Stimulated activated CD8-positive, alpha-beta memory T cell treated with anti-CD3 and anti-CD28 coated beads, Interleukin-12 subunit alpha, Interleukin-12 subunit beta, amount 100 ng/mL, for 1 hour (primary cell): ENCODE results near the gene NRROS.
"Not testable (repeated sequence)": the region's sequence is repeated elsewhere in the genome, so short reads cannot be mapped to it uniquely, and the experiment has no call there.

Experiments used
- DNase-seq: peaks from one replicate; pipeline ENCODE4 v3.0.0-alpha.2; 2020; ENCODE audit warnings: low read depth

Gene NRROS

DNA sequence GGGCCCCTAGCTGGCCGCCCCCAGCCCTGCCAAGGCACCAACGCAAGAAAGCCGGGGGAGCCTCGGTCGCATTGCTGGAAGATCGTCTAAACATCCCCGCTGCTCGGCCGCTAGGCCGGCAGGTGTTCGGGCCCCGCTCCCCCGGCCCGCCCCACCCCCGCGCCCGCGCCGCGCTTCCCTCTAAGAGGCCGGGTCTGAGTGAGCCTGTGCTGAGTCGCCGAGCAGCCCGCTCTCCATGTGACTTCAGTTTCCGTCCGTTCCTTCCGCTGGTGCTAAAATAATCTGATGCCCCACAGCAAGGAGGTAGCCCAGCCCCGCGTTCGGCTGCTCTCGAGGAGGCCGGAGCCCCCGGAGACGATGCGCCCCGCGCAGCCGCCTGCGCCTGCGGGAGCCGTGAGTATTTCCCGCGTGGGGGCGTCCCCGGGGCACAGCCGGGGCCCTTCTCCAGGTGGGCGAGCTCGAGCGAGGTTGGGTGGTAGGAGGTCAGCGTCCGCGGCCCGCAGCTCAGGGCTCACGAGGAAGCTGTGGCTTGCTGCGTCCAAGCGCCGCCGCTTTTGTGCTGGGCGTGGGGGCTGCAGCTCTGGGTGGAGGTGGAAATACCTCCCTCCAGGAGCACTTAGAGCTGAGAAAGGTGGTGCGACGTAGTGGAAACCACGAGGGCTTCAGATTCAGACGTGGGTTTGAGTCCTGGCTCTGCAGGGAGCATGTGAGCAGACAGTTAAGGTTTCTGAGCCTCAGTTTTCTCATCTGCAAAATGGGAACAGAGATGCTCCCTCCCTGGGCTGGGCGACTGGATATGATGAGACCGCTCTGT is at the start of gene NRROS:
TSS of gene NRROS (plus strand) at position 212 of the 814 bp plus-strand sequence. CDS start 14,846 bp downstream, outside the sequence.
- peak; percentile 49 for DNase-seq

DNA sequence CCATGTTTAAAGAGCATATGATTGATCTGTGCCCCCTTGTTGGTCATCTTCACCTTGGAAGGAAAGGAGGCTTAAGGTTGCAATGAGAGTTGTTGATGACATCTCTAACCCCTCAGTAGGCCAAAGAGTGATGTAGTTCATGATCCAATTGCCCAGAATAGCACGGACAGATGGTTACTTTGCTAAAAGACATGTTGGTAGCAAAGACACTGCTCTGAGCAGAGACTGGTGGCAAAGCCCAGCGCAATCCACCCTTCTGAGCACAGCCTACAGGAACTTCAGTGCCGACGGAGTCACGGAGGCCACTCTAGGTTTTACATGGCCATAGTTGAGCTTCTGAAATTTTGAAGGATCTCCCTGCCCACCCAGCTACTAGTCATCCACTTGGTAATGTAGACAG is 49.2 kb upstream of the NRROS start:
- DNase-seq = no peak

DNA sequence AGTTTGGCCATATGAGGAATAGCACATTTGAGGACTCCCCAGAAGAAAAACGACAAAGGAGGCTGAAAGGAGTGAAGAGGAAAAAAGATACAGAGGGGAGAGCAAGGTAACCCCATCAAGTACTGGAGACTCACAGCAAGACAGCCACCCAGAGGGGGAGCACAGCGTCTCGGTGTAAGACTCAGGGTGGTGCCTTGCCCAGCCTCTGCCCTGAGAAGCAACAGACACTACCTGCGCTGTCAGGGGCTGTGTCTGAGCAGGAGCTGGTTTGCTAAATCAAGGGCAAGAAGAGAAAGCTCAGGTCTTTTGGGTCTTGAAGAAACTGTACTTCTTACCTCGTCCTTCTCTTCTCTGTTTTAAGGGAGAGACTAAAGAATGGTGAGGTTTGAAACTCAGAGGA is 43.1 kb upstream of the NRROS start:
- no peak for DNase-seq

DNA sequence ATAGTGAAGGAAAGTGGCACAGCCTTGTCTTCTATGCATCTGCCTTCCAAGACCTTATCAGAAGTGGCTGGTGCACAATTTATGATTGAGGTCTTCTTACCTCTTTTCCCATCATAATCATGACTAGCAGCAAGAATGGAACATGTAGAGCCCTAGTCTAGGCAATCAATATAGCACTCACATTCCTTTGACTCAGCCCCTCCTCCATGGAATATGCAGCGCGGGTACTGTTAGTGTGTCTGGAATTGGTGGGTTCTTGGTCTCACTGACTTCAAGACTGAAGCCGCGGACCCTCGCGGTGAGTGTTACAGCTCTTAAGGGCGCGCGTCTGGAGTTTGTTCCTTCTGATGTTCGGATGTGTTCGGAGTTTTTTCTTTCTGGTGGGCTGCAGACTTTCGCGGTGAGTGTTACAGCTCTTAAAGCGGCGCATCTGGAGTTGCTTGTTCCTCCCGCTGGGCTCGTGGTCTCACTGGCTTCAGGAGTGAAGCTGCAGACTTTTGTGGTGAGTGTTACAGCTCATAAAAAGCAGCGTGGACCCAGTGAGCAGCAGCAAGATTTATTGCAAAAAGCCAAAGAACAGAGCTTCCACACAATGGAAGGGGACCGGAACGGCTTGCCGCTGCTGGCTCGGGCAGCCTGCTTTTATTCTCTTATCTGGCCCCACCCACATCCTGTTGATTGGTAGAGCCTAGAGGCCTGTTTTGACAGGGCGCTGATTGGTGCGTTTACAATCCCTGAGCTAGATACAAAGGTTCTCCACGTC is 41.3 kb upstream of the NRROS start:
- DNase-seq = not testable (repeated sequence)

DNA sequence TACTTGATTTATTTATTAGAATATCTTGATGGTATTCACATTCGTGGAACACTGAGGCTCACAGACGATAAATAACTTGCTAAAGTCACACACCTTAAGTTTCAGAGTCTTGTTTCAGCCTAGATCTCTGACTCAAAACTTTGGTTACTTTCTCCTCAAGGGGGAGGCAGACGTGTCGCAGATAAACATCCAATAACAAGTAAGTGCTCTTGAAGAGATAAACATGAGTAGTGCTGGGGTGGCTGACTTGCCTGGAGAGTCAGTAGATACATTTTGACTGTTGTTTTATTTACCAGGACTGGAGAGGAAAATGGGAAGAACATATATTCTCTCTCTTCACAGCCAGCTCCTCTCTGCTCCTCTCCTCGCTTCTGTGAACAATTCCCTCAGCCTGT is 39.8 kb upstream of the NRROS start:
- no peak for DNase-seq

DNA sequence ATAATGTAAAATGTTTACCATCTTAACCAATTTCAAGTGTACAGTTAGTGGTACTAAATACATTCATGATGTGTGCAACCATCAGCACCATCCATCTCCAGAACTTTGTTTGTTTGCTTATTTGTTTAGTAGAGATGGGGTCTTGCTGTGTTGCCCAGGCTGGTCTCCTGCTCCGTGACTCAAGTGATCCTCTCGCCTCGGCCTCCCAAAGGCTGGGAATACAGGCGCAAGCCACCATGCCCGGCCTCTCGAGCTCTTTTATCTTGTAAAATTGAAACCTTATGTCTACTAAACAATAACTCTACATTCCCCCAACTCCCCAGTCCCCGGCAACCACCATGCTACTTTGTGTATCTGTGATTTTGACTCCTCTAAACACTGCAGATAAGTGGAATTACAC is 39.1 kb upstream of the NRROS start:
- no peak for DNase-seq

DNA sequence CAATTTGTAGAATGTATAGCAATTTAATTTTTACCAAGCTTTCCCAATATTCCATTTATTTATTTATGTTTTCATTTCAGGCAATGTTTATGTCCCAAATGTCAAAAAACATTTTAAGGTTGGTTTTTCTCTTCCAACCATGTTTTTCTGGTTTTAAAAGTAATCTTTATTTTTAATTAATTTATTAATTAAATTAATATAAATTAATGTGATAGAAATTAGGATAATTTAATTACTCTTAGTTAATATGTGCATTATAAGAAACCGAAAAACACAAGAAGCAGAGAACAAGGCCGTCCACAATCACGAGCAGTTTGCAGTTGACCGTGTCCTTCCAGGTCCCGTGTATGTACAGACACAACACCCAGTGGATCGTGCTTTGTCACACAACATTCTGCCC is 36.8 kb upstream of the NRROS start:
- DNase-seq = no peak

DNA sequence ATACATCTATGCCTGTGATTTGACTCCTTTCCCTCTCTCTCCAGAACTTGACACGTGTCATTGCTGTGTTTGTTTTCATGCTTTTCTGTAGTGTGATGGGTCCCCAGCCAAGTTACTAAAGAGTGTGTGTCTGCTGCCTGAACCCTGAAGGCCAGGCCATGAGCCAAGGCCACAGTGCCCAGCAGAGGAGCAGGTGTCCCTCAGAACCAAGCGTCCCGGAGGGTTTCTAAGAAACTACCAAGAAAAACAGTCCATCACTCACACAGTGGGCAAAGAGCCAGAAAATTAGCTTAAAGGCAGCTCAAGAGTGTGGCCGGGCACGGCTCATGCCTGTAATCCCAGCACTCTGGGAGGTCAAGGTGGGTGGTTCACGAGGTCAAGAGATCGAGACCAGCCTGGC is 35.8 kb upstream of the NRROS start:
- DNase-seq = no peak

DNA sequence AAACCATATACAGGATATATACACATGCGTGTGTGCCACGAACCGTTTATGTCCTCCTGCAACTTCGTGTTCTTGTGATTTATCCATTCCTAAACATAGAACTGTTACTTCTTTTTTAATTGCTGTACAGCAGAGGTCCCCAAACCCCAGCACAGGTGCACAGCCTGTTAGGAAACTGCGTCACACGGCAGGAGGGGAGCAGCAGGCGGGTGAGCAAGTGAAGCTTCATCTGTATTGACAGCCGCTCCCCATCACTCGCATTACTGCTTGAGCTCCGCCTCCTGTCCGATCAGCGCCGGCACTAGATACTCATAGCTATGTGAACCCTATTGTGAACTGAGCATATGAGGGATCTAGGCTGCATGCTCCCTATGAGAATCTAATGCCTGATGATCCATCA is 34.9 kb upstream of the NRROS start:
- DNase-seq = peak; percentile 30

DNA sequence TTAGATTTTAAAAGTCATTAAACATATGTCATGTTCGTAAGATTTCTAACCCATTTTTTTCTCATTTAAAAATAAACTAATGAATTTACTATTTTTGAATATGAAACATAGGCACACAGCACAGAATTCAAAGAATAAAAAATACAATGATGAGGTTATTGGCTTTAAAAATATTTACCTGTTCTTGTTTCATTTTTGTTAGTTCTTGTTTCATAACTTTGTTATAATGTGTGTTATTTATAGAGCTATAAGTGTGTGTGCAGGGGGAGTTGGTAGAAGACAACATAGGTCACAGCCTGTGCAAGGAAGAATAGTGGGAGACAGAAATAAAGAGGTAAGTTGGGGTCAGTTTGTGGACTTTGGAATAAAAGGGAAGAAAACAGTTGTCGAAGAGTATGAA is 30.8 kb upstream of the NRROS start:
- no peak for DNase-seq

DNA sequence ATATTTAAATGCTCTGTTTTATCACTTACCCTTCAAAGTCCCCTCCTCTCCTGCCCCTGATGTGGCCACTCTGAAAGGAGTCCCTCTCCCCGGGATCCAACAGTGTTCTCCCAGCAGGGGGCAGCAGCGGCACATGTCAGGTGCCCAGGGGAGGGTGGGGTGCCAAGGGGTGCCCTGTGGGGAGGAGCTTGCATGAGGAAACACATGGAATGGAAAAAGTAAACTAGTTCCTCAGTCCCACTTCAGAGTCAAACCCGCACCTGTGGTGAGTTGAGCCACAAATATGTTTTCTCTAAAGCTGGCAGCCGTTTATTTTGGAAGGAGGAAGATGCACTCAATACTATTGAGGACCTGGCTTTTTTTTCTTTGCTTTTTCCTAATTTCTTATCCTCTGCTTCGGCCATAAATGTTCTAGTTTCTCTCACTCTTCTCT is 30.1 kb upstream of the NRROS start:
- DNase-seq = peak; percentile 95

DNA sequence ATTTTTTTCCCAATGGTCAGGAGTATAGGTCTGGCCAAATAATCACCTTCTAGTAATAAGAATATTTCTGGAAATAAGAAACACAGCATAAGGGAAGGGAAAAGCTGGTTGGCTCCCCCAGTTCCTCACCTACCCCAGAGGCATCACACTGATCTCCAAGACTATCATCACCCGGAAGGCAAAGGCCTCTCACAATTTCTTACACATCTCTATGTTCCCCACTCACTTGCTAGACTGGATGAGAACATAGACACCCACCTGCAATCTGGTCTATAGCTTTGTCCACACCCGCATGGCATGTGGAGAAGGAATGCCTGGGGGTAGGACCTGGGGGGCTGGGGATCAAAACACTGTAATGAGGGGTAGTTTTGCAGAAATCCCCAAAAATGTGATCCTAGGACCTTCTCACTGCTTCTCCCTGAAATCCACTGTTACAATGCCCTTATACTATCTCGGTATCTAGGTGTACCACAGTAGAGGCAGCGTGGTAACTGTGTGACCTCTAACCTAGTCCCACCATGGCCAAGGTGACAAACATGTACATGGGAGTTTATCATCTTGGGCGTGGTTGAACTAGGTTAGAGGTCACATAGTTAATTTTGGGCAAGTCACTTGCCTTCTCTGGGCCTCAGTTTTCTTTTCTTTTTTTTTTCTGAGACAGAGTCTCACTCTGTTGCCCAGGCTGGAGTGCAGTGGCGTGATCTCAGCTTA is 29.5 kb upstream of the NRROS start:
- no peak for DNase-seq

DNA sequence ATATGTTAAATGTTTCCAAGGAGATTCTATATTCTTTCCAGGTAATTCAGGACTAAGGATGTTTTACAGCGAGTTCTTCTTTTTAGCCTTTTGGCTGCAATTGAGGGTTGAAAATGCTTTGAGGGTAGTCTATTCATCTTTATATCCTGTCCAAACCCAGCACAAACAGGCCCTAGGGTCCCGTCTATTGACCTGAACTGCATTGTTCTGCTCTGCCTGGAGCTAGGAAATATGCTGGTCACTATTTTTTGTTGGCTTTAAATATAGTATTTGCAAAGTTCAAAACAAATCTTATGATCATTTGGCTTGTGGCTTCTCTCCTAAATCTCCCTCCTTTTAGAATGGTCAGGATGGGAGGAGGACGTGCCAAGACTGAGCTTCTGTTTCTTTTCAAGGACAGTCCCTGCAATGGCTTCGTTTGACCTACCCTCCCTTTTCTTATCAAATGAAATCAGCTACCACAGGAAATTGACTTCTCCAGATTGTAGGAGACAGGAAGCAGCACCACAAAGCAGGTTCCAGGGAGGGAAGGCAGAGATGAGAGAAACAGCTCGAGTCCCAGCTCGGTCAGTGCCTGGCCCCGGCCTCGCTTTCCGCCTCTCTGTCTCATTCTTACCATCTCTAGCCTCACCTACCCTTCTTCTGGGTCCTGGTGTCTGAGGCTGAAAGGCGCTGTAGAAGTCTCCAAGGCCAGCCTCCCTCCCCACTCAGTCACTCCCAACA is 27.6 kb upstream of the NRROS start:
- DNase-seq = no peak

DNA sequence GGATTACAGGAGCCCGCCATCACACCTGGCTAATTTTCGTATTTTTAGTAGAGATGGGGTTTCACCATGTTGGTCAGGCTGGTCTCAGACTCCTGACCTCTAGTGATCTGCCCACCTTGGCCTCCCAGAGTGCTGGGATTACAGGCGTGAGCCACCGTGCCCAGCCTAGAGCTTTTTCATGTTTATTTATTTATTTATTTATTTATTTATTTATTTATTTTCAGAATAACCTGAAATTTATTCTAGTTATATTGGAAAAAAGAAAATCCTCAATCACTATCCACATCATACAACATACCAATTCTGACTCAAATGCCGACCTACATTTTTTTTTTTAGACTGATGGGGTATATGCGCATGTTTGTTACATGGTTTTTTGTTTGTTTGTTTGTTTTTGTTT is 24.3 kb upstream of the NRROS start:
- not testable (repeated sequence) for DNase-seq

DNA sequence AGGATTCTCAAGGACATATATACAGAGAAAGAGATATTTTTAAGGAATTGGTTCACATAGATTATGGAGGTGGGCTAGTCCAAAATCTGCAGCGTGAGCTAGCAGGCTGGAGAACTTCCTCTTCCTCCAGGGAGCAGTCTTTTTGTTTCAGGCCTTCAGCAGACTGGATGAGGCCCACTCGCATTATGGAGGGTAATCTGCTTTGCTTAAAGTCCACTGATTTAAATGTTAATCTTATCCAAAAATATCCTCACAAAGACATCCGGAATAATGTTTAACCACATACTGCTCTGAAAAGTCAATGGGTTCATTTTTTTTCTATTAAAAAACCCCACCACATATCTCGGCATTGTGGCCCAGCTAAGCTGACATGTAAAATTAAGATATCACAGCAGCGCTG is 22.2 kb upstream of the NRROS start:
- DNase-seq = no peak

DNA sequence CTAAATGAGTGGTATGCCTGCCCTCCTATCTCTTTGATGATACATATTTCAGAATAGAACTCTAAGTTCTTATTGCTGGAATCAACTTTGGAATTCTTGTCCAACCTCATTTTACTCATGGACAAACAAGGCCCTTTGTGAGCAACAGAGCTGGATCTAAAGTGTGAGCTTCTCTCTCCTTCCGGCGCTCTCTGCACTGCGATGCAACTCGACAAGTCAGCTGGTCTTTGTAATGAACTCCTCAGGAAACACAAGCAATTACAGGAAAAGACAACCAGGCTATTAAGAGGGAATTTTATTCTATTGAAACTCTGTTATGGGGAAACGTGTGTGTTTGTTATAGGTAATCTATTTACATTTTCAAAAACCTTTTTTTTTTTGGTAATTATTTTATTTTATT is 20.3 kb upstream of the NRROS start:
- no peak for DNase-seq

DNA sequence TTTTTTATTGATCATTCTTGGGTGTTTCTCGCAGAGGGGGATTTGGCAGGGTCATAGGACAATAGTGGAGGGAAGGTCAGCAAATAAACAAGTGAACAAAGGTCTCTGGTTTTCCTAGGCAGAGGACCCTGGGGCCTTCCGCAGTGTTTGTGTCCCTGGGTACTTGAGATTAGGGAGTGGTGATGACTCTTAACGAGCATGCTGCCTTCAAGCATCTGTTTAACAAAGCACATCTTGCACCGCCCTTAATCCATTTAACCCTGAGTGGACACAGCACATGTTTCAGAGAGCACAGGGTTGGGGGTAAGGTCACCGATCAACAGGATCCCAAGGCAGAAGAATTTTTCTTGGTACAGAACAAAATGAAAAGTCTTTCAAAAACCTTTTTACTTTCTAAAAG is 19.9 kb upstream of the NRROS start:
- DNase-seq = not testable (repeated sequence)

DNA sequence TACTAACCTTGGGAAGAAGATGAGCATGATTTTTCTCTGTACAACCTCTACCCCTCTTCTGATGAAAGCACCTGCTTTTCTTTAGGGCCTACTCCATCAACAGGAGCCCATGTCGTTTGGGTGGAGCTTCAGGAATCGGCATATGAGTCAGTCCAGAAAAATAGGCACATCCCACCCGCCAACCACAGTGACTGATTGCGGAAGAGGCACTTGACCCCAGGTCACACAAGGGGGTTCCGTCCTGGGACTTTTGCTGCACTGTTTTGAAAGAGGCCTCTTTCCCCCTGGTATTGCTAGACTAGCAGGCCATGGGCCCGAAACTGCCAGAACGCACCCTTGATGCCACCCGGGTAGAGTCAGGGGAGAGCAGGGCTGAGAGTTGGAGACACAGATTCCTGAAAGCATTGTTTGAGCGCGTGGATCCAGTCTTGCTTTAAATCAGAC is 19.3 kb upstream of the NRROS start:
- no peak for DNase-seq

DNA sequence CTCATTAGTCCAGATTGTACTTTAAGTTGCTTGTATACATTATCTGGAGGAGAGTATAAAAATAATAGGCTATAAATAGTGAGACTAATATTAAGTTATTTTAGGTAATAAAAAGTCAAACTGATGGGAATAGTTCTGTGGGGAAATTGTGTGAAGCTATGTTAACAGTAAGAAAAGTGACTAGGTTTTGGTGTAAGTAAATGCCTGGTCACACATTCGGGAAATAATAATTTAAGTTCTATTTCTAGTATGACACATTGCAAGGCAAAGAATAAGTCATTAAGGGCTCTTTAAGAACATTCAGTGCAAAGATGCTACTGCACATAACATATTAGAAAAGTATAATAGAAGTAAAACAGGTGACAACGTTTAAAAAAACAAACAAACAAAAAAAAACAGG is 18.8 kb upstream of the NRROS start:
- no peak for DNase-seq

DNA sequence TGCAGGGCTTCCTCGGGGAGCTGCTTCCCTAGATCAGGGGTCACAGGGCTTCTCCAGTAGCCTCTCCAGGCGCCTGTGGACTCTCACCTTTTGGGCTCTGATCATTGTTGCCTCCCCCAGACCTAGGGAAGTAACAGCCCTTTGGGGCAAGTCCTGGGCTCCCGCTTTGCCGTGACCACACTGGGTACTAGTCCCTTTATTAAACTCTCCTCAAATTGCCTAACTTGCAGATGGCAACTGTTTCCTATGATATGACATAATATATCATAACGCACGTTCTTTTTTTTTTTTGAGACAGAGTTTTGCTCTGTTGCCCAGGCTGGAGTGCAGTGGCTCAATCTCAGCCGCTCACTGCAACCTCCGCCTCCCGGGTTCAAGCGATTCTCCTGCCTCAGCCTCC is 17.9 kb upstream of the NRROS start:
- DNase-seq = no peak

DNA sequence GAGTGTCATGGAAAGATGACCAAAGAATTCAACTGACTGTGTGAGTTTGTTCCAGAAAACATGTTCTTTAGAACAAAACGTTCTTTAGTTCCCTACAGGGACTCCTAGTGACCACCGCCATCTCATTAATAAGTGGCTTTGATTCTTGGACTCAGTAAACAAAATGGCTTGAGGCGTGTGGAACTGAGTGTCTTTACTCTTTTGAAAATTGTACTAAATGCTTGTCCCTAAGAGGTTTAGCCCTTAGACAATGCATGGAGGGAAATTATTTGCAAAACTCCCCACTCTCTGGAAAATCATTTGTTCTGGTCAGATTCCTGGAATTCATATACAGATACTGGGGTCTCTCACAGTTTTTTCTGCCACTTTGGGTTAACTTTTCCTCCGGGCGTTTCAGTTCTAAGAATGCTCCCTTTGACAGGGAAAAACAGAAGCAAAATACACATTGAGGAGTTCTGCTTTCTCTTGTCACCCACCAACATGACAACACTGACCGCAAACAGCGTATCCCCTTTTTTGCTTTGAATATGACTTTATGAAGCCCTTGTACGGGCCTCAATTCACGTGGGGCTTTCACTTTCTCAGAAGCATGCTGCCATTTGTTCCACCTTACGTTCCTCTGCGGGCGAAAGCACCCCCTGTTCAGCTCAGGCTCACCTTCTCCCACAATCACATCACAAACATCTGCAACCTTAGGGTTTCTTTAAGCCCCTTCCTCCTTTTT is 15.3 kb upstream of the NRROS start:
- no peak for DNase-seq
